Pancreas (tissue), 10 donors: ENCODE results near the gene AJAP1. TPM values are rescaled to one million over a fixed set of nuclear protein-coding genes. Genes with fewer than 3 reads are reported as not detected.

ENCODE experiments used
- ATAC-seq, 4 donors: fragments of 200-7000 bp; cut with Tn5 transposase; one replicate each; pipeline versions ENCODE4 v1.8.0 to v1.9.1; 2020; ENCODE audit warnings: mild to moderate bottlenecking in 4 of 4, moderate library complexity in 4 of 4
- DNase-seq, 6 donors: peaks; one replicate each; pipeline ENCODE4 v3.0.0-alpha.2; 2020
- FAIRE-seq: peaks from 2 replicates; lab custom pipeline; 2012; peaks lifted over from hg19 to GRCh38; lab: Jason Lieb, UNC
- H3K27ac ChIP-seq, 4 donors: fragments of 200-600 bp; sonication (generic); 1 replicate in 3 of 4; 2 replicates in 1 of 4; pipeline versions ENCODE4 v1.5.0 to v1.8.0; 2020
- H3K27me3 ChIP-seq, 4 donors: fragments of 200-600 bp; one replicate each; pipeline ENCODE4 v1.8.0; 2021
- H3K36me3 ChIP-seq, 3 donors: fragments of 200-600 bp; sonication (generic) in 1 of 3; one replicate each; pipeline versions ENCODE4 v1.5.0 to v1.8.0; 2020 to 2021
- H3K4me1 ChIP-seq, 3 donors: fragments of 200-600 bp; one replicate each; pipeline ENCODE4 v1.8.0; 2021
- H3K4me3 ChIP-seq, 4 donors: fragments of 200-600 bp; sonication (generic) in 2 of 4; one replicate each; pipeline versions ENCODE4 v1.5.0 to v1.8.0; 2020 to 2021
- H3K9me3 ChIP-seq, 4 donors: fragments of 200-600 bp; one replicate each; pipeline ENCODE4 v1.8.0; 2021
- CTCF ChIP-seq, 4 donors: fragments of 200-600 bp; sonication (generic) in 3 of 4; IDR thresholded peaks; one replicate each; pipeline versions ENCODE4 v1.5.0 to v1.8.0; 2021; ENCODE audit warnings: antibody characterized with exemption in 4 of 4
- WGBS, 2 donors: extraction: QIAGEN DNeasy Blood & Tissue Kit; methylation state at CpG; one replicate each; pipeline ENCODE4 v1.1.7; 2013; 5-methylcytosine and 5-hydroxymethylcytosine counted together
- intact Hi-C, 3 donors: fragments of 100-400 bp; cut with DNase I; formaldehyde crosslinking; loops; one replicate each; pipeline versions ENCODE4 v1.11.1 to v1.14.2; 2022
- polyA plus RNA-seq, 2 donors: library from polyadenylated mRNA; stranded (reverse); fragments of 200-250 nt; gene quantifications; one replicate each; pipeline ENCODE4 v1.2.3, GENCODE V29; 2013
- total RNA-seq, 6 donors: library from RNA; stranded (reverse); fragmentation: NEBNext Ultra II Directional in 4 of 6; extraction: Animal tissue kit (Norgen Biotek cat#: 25700) in 4 of 6; gene quantifications; one replicate each; pipeline versions ENCODE4 v1.2.1 to v1.2.4, GENCODE V29; 2021 to 2023
- donor health status: healthy with polysubstance abuse.
- donor health status: DM: no; HTN: no; CAD: no; lungs with moderate emphysema.
- donor health status: DM: no; HTN: no; CAD: no.
- donor health status: control.
- donor health status: control.
- donor health status: Bipolar disorder and iron deficiency.
- donor health status: DM: yes; HTN: yes; CAD: no.
- donor health status: DM: no; HTN: no; CAD: no.
- donor health status: DM: no; HTN: no; CAD: no.
- donor health status: DM: yes; HTN: yes; CAD: no.

The AJAP1 gene
- total and polyA plus RNA-seq, 8 donors: 0.38 to 4.3 (median 2.2) TPM

- H3K4me3 ChIP-seq: no peak overlapping the region
Measured at GRCh38 chr1:4657960-4658541, 3.6 kb downstream of the AJAP1 start.

GRCh38 chr1:4658643-4659628 is 4.5 kb downstream of the AJAP1 start:
- no peaks in the 10 kb centered on the region for H3K4me1 ChIP-seq
- DNase-seq: no peak
- H3K27ac ChIP-seq: no peak overlapping the region
- intact Hi-C loops: loop anchor here in 2 of 3 donors (10.0 kb wide), 1 partner anchor 1086 kb away; no protein-coding TSS in a partner anchor
- no peak for TF ChIP-seq CTCF (IDR thresholded peaks at IDR 0.05)
- H3K36me3 ChIP-seq: no peaks in the 10 kb centered on the region
- 16 to 23% methylated on average over 16 of the region's 16 CpGs for WGBS, 2 donors
- FAIRE-seq: no peak
- ATAC-seq: no peak
- no peak overlapping the region for H3K4me3 ChIP-seq
- H3K27me3 ChIP-seq: peaks cover 0 to 18% (median 0%) of the 10 kb centered on the region in 4 donors
- no peaks in the 10 kb centered on the region for H3K9me3 ChIP-seq

More at GRCh38 chr1:4657960-4658541, 3.6 kb downstream of the AJAP1 start:
- no peaks in the 10 kb centered on the region for H3K4me1 ChIP-seq
- ATAC-seq: no peak
- no peak for FAIRE-seq
- no peak for TF ChIP-seq CTCF (IDR thresholded peaks at IDR 0.05)
- no peak overlapping the region for H3K27ac ChIP-seq
- peaks cover 0 to 27% (median 0%) of the 10 kb centered on the region in 4 donors for H3K27me3 ChIP-seq
- WGBS, 2 donors: 18 to 27% methylated on average over 24 of the region's 24 CpGs
- H3K9me3 ChIP-seq: no peaks in the 10 kb centered on the region
- intact Hi-C loops: loop anchor here in 2 of 3 donors (10.0 kb wide), 1 partner anchor 1087 kb away; no protein-coding TSS in a partner anchor
- no peak for DNase-seq
- no peaks in the 10 kb centered on the region for H3K36me3 ChIP-seq

GRCh38 chr1:4660917-4661594 is 6.6 kb downstream of the AJAP1 start:
- no peak for TF ChIP-seq CTCF (IDR thresholded peaks at IDR 0.05)
- Histone ChIP-seq H3K27ac (no peak overlapping the region), H3K27me3 (peaks cover 0 to 14% (median 0%) of the 10 kb centered on the region in 4 donors), H3K4me3 (no peak overlapping the region), H3K36me3 (no peaks in the 10 kb centered on the region), H3K9me3 (no peaks in the 10 kb centered on the region), H3K4me1 (no peaks in the 10 kb centered on the region)
- no peak for FAIRE-seq
- WGBS, 2 donors: 40 to 53% methylated on average over 4 of the region's 4 CpGs
- intact Hi-C loops: no loop called here
- no peak for DNase-seq
- ATAC-seq: no peak

GRCh38 chr1:4661595-4661917 is 7.1 kb downstream of the AJAP1 start:
- no peak for DNase-seq
- H3K4me3 ChIP-seq: no peak overlapping the region
- H3K36me3 ChIP-seq: no peaks in the 10 kb centered on the region
- TF ChIP-seq CTCF (IDR thresholded peaks at IDR 0.05): no peak
- ATAC-seq: no peak
- FAIRE-seq: no peak
- 48 to 52% methylated on average over 2 of the region's 2 CpGs for WGBS, 2 donors
- intact Hi-C loops: no loop called here
- no peaks in the 10 kb centered on the region for H3K4me1 ChIP-seq
- H3K27ac ChIP-seq: no peak overlapping the region
- no peaks in the 10 kb centered on the region for H3K9me3 ChIP-seq
- peaks cover 0 to 9% (median 0%) of the 10 kb centered on the region in 4 donors for H3K27me3 ChIP-seq
